Neuronal stem cell (in vitro differentiated cells): ENCODE data around the gene DVL1.

Experiments used
- DNase-seq: peaks from one replicate; pipeline ENCODE4 v3.0.0-alpha.2; 2013; ENCODE audit warnings: low spot score
- H2AFZ ChIP-seq: one replicate; pipeline ENCODE4 v1.6.1; 2013; ENCODE audit warnings: mild to moderate bottlenecking, low read length, inconsistent platforms
- H2AK5ac ChIP-seq: 2 replicates; pipeline ENCODE4 v1.6.1; 2013; ENCODE audit warnings: low read depth, mild to moderate bottlenecking, inconsistent platforms, low read length, moderate library complexity, mixed read lengths
- H2BK120ac ChIP-seq: 2 replicates; pipeline ENCODE4 v1.6.1; 2013; ENCODE audit warnings: low read depth, mild to moderate bottlenecking, inconsistent platforms, low read length, moderate library complexity, mixed read lengths
- H2BK12ac ChIP-seq: one replicate; pipeline ENCODE4 v1.6.1; 2013; ENCODE audit warnings: low read length, inconsistent platforms
- H2BK15ac ChIP-seq: 2 replicates; pipeline ENCODE4 v1.6.1; 2013; ENCODE audit warnings: mild to moderate bottlenecking, low read length, inconsistent platforms, mixed read lengths
- H2BK5ac ChIP-seq: one replicate; pipeline ENCODE4 v1.6.1; 2013; ENCODE audit warnings: inconsistent platforms, mild to moderate bottlenecking, low read length, moderate library complexity
- H3K14ac ChIP-seq: one replicate; pipeline ENCODE4 v1.6.1; 2013; ENCODE audit warnings: low read length, inconsistent platforms
- H3K18ac ChIP-seq: 2 replicates; pipeline ENCODE4 v1.6.1; 2013; ENCODE audit warnings: low read length, inconsistent platforms
- H3K23ac ChIP-seq: 2 replicates; pipeline ENCODE4 v1.6.1; 2013; ENCODE audit warnings: low read depth, mild to moderate bottlenecking, mixed read lengths, low read length, inconsistent platforms; ENCODE audit not compliant: poor library complexity
- H3K27ac ChIP-seq: replicated peaks from 3 replicates; pipeline ENCODE4 v1.5.1; 2013; ENCODE audit warnings: low read length, inconsistent platforms
- H3K27me3 ChIP-seq, 3 experiments: 2 replicates each; pipeline ENCODE4 v1.6.1; 2013; ENCODE audit warnings: low read length in 3 of 3, mild to moderate bottlenecking in 2 of 3, inconsistent platforms in 1 of 3, low read depth in 1 of 3, mixed read lengths in 1 of 3, moderate library complexity in 1 of 3; ENCODE audit not compliant: control insufficient read depth in 3 of 3, insufficient read depth in 3 of 3
- H3K36me3 ChIP-seq, 2 donors: replicated peaks in 1 of 2; 2 replicates each; pipeline ENCODE4 v1.6.1; 2013; ENCODE audit warnings: low read length in 2 of 2; ENCODE audit not compliant: control insufficient read depth in 2 of 2, insufficient read depth in 2 of 2
- H3K4ac ChIP-seq: 2 replicates; pipeline ENCODE4 v1.6.1; 2013; ENCODE audit warnings: inconsistent platforms, mild to moderate bottlenecking, low read length, moderate library complexity
- H3K4me1 ChIP-seq, 2 donors: 1 replicate in 1 of 2; 2 replicates in 1 of 2; pipeline ENCODE4 v1.6.1; 2013; ENCODE audit warnings: low read length in 2 of 2, low read depth in 1 of 2; ENCODE audit not compliant: control insufficient read depth in 2 of 2, insufficient read depth in 1 of 2
- H3K4me2 ChIP-seq: one replicate; pipeline ENCODE4 v1.6.1; 2013; ENCODE audit warnings: mild to moderate bottlenecking, low read length, inconsistent platforms; ENCODE audit not compliant: insufficient read depth, poor library complexity, severe bottlenecking
- H3K4me3 ChIP-seq, 2 donors: 2 replicates each; pipeline ENCODE4 v1.5.1; 2013; ENCODE audit warnings: low read length in 2 of 2, mild to moderate bottlenecking in 2 of 2, inconsistent platforms in 1 of 2, moderate library complexity in 1 of 2
- H3K79me1 ChIP-seq: one replicate; pipeline ENCODE4 v1.6.1; 2013; ENCODE audit warnings: low read depth, mild to moderate bottlenecking, inconsistent platforms, low read length, moderate library complexity
- H3K9ac ChIP-seq: one replicate; pipeline ENCODE4 v1.6.1; 2013; ENCODE audit warnings: mild to moderate bottlenecking, low read depth, low read length, inconsistent platforms; ENCODE audit not compliant: poor library complexity
- H3K9me3 ChIP-seq, 2 donors: replicated peaks in 1 of 2; 2 replicates each; pipeline versions ENCODE3 to v1.6.1; 2013; ENCODE audit warnings: low read length in 2 of 2, mild to moderate bottlenecking in 2 of 2, inconsistent platforms in 1 of 2, low read depth in 1 of 2, mixed read lengths in 1 of 2, moderate library complexity in 1 of 2; ENCODE audit not compliant: control insufficient read depth in 2 of 2, insufficient read depth in 1 of 2
- H4K8ac ChIP-seq: one replicate; pipeline ENCODE4 v1.6.1; 2013; ENCODE audit warnings: low read depth, mild to moderate bottlenecking, inconsistent platforms, low read length, moderate library complexity
- H4K91ac ChIP-seq: one replicate; pipeline ENCODE4 v1.6.1; 2013; ENCODE audit warnings: low read length, low read depth, mild to moderate bottlenecking, inconsistent platforms; ENCODE audit not compliant: poor library complexity
- WGBS, 2 donors: extraction: QIAGEN DNeasy Blood & Tissue Kit; methylation state at CpG; one replicate each; pipeline ENCODE4 v1.1.7; 2013; ENCODE audit warnings: missing lambda C conversion rate in 2 of 2, mixed read lengths in 1 of 2; ENCODE audit not compliant: insufficient read length in 2 of 2, insufficient replicate concordance in 1 of 2; ENCODE audit errors: extremely low coverage in 2 of 2; 5-methylcytosine and 5-hydroxymethylcytosine counted together

The DVL1 gene

DNA sequence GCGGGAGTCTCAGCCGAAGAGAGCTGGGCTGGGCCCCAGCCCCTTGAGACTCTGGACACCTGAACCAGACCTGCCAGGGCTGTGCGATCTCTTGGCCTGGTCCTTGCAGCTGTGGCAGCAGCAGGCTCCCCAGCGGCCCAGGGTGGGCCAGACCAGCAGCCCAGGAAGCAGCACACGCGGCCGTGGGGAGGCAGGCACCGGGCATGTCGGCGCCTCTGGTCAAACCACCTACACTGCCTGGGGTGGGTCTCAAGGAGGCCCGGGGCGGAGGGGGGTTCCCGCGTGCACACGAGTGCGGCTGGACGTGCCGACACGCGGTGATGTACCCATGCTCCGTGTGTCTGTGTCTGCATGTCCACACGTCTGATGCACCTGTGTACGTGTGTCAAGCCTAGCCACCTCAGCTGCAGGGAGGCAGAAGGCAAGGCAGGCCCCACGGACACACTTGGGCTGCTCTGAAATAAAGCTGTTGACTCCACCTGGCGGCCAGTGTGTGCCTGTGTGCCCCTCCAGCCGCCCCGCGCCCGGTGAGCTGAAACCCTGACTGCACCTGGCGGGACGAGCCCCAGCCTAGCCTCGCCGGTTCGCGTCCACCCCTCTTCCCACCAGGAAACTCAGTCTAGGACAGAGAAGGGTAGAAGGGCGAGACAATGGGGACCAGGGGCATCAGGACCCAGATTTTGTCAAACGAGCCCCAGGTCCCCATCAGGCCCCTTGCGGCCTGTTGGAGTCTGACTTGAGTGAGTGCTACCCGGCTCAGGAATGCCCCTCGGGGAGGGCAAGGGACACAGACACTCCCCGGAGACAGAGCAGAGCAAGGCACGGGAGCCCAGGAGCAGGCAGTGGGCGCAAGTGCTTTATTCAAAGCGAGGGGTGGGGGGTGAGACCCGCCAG, 57.4 kb downstream of the DVL1 start:
- Histone ChIP-seq H3K23ac (peak overlapping the region; percentile 89), H2BK120ac (no peak overlapping the region), H3K18ac (peak overlapping the region; percentile 59)

DNA sequence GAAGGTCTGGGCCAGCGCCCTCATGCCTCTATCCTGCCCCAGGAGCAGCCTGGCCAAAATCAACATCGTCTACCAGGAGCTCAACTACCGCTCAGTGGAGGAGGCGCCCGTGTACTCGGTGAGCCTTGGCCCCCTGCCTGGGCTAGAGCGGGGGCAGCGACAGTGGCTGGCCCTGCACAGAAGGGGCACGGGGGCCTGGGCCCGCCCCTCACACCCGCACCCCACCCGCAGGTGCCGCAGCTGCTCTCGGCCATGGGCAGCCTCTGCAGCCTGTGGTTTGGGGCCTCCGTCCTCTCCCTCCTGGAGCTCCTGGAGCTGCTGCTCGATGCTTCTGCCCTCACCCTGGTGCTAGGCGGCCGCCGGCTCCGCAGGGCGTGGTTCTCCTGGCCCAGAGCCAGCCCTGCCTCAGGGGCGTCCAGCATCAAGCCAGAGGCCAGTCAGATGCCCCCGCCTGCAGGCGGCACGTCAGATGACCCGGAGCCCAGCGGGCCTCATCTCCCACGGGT, 58.1 kb downstream of the DVL1 start:
- H2BK120ac ChIP-seq: no peak overlapping the region
- H3K18ac ChIP-seq: peak overlapping the region; percentile 3
- no peak overlapping the region for H2BK12ac ChIP-seq
- H3K4me3 ChIP-seq: no peak overlapping the region
- peaks cover 10% of the 10 kb centered on the region for H3K79me1 ChIP-seq
- H2BK5ac ChIP-seq: peak overlapping the region; percentile 60
- H2BK15ac ChIP-seq: peak overlapping the region; percentile 67
- no peak overlapping the region for H3K14ac ChIP-seq
- no peak overlapping the region for H4K8ac ChIP-seq
- H3K23ac ChIP-seq: peak overlapping the region; percentile 89
- no peak overlapping the region for H3K4me2 ChIP-seq
- H4K91ac ChIP-seq: no peak overlapping the region
- no peak overlapping the region for H2AFZ ChIP-seq
- H3K4ac ChIP-seq: no peak overlapping the region
- H3K36me3 ChIP-seq: peaks cover 0 to 16% of the 10 kb centered on the region in 2 donors
- no peaks in the 10 kb centered on the region for H3K4me1 ChIP-seq
- H3K27me3 ChIP-seq: no peaks in the 10 kb centered on the region
- peak overlapping the region; percentile 97 for H2AK5ac ChIP-seq
- H3K9me3 ChIP-seq: no peaks in the 10 kb centered on the region
- H3K9ac ChIP-seq: peak overlapping the region; percentile 21
- no CpG with 5 or more reads among the region's 28 CpGs for WGBS, 2 donors
- no peak for DNase-seq
- H3K27ac ChIP-seq: no peak overlapping the region

More for the DNA sequence above, 57.4 kb downstream of the DVL1 start:
- H2BK5ac ChIP-seq: peak overlapping the region; percentile 60
- peaks cover 0 to 2% of the 10 kb centered on the region in 2 donors for H3K9me3 ChIP-seq
- H2BK12ac ChIP-seq: no peak overlapping the region
- H3K9ac ChIP-seq: peak overlapping the region; percentile 77
- peak overlapping the region; percentile 97 for H2AK5ac ChIP-seq
- H4K8ac ChIP-seq: peak overlapping the region; percentile 87
- H2BK15ac ChIP-seq: peak overlapping the region; percentile 95
- no peak overlapping the region for H3K27ac ChIP-seq
- H2AFZ ChIP-seq: no peak overlapping the region
- H3K4me3 ChIP-seq: no peak overlapping the region
- peaks cover 2 to 23% of the 10 kb centered on the region in 2 donors for H3K36me3 ChIP-seq
- H3K4me1 ChIP-seq: no peaks in the 10 kb centered on the region
- H3K79me1 ChIP-seq: peaks cover 6% of the 10 kb centered on the region
- H3K4ac ChIP-seq: peak overlapping the region; percentile 41
- H3K14ac ChIP-seq: peak overlapping the region; percentile 38
- DNase-seq: no peak
- H3K4me2 ChIP-seq: no peak overlapping the region
- no CpG with 5 or more reads among the region's 45 CpGs for WGBS, 2 donors
- no peaks in the 10 kb centered on the region for H3K27me3 ChIP-seq
- H4K91ac ChIP-seq: peak overlapping the region; percentile 95

DNA sequence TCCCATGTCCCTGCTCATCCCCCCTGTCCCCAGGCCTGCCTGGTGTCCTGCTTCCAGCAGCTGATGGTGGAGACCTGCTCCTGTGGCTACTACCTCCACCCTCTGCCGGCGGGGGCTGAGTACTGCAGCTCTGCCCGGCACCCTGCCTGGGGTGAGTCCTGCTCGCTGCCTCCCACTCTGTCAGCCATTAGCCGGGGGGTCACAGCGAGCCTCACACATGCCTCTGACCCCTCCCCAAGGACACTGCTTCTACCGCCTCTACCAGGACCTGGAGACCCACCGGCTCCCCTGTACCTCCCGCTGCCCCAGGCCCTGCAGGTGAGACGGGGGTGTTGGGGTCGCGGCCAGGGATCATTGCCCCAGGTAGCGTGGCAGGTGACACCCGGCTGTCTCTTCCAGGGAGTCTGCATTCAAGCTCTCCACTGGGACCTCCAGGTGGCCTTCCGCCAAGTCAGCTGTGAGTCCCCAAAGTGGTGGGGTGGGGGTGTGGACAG, 58.9 kb downstream of the DVL1 start:
- Histone ChIP-seq H2BK15ac (peak overlapping the region; percentile 15), H4K8ac (no peak overlapping the region), H3K4me3 (no peak overlapping the region), H3K79me1 (peaks cover 8% of the 10 kb centered on the region), H3K27me3 (no peaks in the 10 kb centered on the region), H3K4ac (no peak overlapping the region), H3K14ac (peak overlapping the region; percentile 56), H3K4me2 (no peak overlapping the region), H3K27ac (no peak overlapping the region), H2AFZ (no peak overlapping the region), H2AK5ac (peak overlapping the region; percentile 92), H2BK120ac (no peak overlapping the region), H2BK5ac (peak overlapping the region; percentile 60), H3K36me3 (peaks cover 0 to 8% of the 10 kb centered on the region in 2 donors), H3K4me1 (no peaks in the 10 kb centered on the region), H3K9me3 (no peaks in the 10 kb centered on the region), H3K23ac (no peak overlapping the region), H3K18ac (peak overlapping the region; percentile 17), H2BK12ac (no peak overlapping the region), H4K91ac (no peak overlapping the region), H3K9ac (no peak overlapping the region)
- no peak for DNase-seq
- WGBS, 2 donors: no CpG with 5 or more reads among the region's 15 CpGs
